GM12875 (cell line): Measurements from ENCODE around the gene PRKCA.

Source experiments
- H3K4me3 ChIP-seq: one replicate; pipeline ENCODE4 v1.5.1; 2011; ENCODE audit warnings: low read depth, low read length, control low read depth
- TF ChIP-seq, protein P1 (sequence below): IDR thresholded peaks from 2 replicates; pipeline ENCODE4 v1.5.1; 2011; ENCODE audit warnings: low read depth, mild to moderate bottlenecking, control low read depth, inconsistent platforms, low read length, moderate library complexity, borderline replicate concordance; ENCODE audit not compliant: insufficient read depth

Gene PRKCA

DNA sequence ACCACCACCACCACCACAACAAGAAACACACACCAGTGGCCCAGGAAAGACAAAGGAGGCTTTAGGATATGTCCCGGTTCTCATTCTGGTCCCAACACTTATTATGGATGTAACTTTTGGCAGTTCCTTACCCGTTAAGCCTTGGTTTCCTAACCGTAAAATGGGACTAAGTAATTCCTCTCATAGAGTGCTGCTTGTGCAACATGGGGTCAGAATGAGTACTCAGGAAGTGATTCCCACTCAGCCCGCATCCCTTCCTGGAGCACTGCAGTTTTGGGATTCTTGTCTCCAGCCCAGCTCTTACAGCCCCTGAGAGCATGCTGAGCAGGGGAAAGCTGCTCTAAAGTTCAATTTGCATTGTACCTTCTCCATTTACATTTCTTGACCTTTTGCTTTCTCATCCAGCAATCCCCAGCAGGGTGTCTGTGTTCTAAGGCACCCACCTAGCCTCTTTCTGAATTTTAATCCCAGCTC, 262.6 kb downstream of the PRKCA start:
- no peak overlapping the region for H3K4me3 ChIP-seq
- TF ChIP-seq, protein P1, sequence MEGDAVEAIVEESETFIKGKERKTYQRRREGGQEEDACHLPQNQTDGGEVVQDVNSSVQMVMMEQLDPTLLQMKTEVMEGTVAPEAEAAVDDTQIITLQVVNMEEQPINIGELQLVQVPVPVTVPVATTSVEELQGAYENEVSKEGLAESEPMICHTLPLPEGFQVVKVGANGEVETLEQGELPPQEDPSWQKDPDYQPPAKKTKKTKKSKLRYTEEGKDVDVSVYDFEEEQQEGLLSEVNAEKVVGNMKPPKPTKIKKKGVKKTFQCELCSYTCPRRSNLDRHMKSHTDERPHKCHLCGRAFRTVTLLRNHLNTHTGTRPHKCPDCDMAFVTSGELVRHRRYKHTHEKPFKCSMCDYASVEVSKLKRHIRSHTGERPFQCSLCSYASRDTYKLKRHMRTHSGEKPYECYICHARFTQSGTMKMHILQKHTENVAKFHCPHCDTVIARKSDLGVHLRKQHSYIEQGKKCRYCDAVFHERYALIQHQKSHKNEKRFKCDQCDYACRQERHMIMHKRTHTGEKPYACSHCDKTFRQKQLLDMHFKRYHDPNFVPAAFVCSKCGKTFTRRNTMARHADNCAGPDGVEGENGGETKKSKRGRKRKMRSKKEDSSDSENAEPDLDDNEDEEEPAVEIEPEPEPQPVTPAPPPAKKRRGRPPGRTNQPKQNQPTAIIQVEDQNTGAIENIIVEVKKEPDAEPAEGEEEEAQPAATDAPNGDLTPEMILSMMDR: no peak

DNA sequence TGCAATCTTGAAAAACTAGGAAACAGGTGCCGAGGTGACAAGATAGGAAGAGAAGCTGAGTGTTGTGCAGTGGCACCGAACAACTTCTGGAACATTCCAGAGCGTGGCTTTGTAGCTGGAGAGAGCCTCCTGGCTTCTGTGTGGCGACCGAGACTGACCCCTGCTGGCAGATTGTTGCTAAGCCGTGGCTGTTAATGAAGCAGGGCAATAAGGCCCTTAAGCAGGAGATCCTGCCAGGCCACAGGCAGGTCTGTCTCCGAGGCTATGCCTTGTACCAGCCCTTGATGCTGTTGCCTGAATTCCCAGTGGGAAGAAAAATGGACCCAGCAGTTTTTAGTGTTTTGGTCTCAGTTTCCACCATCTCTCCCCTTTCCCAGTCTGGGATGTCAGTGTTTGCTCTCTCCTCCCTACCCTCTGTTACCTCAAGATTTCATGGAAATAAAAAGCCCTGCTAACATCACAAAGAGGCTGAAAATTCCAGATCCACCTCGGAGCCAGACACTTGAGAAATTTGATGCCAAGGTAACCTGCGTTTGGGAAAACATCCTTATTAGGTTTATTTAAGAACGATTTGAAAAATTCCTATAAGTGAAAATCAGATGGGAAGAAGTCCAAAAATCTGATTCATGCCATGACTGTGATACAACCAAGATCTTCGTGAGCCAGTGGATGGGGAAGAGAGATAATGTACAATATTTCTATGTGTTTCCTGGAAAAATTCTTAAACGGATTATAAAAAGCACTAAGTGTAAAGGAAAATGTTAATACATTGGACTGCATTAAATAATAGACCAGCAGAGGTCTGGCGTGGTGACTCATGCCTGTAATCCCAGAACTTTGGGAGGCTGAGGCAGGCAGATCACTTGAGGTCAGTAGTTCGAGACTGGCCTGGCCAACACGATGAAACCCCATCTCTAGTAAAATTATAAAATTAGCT, 265.1 kb downstream of the PRKCA start:
- no peak overlapping the region for H3K4me3 ChIP-seq
- TF ChIP-seq, protein P1: peak; percentile 88

DNA sequence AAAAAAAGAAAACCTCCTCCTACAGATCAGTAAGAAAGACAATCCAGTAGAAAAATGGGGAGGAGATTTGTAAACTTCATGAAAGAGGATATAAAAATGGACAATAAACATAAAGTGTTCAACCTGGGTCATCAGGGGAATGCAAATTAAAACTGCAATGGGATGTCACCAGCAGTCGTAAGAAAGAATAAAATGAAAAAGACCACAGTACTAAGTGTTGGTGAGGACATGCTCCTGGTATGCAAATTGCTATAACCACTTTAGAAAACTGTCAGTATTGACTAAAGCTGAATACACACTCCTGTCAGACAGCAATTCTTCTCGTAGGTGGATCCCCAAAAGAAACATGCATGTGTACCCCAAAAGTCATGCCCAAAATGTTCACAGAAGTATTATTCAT, 267.2 kb downstream of the PRKCA start:
- TF ChIP-seq, protein P1: no peak
- no peak overlapping the region for H3K4me3 ChIP-seq

DNA sequence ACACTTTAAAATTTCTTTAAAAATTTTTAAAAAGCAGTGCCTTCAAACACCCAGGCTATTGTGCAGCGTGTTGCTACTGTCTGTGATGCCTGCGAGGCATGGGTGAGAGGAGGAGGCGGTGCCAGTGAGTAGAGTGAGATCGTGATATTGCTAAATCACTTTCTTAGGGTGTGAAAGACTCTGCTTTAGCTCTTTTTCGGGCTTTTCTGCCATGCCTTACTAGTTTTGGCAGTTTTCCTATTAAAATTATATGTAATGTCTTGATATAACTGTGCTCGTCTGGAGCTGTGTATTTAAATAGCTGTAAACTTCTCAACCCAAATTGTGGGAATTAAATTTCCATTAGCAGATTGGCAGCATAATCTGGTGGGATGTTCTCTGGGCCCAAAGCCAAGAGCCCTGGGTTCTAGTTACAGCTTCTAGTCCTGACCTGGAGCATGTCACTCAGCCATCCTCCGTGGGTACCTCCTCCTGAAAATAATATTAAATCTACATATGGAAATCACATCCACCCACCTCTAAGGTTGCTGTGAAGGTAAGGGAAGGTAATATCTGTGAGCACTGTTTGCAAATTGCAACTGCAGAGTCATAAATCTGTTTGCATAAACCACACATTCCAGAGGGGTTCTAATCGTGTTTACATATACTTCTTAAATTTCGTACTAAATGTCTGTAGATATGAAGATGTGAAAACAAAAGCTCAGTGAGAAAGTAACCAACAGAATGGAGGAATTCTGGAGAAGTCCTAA, 268.2 kb downstream of the PRKCA start:
- H3K4me3 ChIP-seq: no peak overlapping the region
- TF ChIP-seq, protein P1: no peak

DNA sequence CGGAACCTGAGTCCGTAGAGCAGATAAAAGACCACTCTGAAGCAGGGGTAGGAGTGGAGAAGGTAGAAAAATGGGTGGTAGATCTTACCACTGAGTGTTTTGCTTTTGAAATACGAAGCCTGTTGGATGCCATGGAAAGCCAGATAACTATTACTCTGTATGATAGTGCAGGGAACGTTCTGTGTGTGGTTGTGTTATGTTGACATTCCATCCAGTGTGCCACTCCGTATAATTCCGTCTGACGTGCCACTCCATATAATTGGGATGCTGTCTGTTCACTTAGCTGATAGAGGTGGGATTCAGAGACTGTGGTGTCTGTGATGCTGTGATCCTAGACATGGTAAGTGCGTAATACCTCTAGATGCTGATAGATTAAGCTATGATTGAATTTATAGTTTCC, 269.3 kb downstream of the PRKCA start:
- TF ChIP-seq, protein P1: no peak
- H3K4me3 ChIP-seq: no peak overlapping the region

DNA sequence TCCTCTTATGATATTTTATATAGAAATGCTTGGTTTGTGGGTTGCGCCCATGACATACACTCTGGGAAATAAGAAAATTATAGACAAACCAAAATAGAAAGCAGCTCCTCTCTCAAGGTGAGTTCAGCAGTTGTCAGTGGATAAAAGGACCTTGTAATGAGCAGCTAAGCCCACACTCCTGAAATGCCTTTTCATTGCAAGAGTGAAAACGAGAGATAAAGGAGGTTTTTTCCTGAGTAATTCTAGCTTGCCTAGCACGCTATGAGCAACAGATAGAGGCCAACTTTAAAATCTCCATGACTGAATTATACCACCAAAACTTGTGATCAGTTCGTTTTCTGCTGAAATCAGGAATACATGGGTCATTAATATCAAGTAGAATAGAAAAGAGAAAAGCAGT, 270.7 kb downstream of the PRKCA start:
- TF ChIP-seq, protein P1: no peak
- H3K4me3 ChIP-seq: no peak overlapping the region

DNA sequence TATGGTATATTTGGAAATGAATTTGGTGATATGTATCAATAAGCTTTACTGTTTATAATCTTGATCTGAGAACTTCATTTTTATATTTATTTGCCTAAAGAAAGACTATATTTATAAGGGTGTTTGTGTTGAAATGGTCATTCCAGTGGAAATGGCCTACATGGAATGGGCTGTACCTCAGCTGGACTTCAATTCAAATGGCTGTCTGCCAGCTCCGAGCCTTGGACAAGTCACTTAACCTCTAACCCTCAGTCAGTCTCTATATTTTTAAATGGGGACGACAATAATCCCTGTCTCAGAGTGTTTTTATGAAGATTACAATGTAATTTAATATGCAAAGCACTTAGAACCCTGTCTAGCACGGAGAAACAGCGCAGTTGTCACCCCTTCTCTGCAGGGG, 271.7 kb downstream of the PRKCA start:
- no peak overlapping the region for H3K4me3 ChIP-seq
- TF ChIP-seq, protein P1: no peak
